HG03571 (cell line): Measurements from ENCODE around the gene KLK11.
"Not testable (repeated sequence)": the region's sequence is repeated elsewhere in the genome, so short reads cannot be mapped to it uniquely, and the experiment has no call there.

Source experiments
- ATAC-seq: cut with Tn5 transposase; IDR thresholded peaks from one replicate; pipeline ENCODE4 v1.9.1; 2021; ENCODE audit not compliant: unreplicated experiment

The KLK11 gene

DNA sequence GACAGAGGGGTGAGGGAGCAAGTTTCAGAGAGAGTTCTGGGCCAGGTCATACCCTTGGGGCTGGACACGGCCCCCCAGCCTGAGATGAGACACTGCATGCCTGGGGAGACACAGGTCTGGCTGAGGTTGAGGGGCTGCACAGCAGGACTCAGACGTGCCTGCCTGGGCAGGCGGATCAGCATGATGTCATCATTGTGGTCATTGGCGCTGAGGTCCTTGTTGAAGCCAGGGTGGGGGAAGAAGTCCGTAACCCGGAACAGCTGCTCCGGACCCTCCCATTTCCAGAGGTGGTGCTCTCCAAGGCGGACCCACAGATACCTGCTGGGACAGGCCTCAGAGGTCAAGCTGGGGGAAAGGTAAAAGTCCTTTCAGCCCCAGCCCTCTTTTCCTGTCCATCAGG lies 20.0 kb downstream of the KLK11 start:
- ATAC-seq: no peak

DNA sequence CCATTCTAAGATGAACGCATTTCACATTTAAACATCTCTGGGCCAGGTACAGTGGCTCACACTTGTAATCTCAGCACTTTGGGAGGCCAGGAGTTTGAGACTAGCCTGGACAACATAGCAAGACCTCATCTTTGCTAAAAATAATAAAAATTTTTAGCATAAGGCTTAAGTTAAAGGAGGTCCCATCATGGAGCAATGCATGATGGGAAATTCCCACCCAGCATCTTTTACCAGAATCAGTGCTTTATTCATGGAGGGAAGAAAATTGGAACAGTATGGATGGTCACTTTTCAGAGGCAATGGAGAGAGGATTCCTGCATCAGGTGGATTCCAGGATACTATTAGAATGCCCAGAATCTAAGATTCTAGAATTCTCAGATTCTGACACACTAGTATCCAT lies 21.2 kb downstream of the KLK11 start:
- no peak for ATAC-seq

DNA sequence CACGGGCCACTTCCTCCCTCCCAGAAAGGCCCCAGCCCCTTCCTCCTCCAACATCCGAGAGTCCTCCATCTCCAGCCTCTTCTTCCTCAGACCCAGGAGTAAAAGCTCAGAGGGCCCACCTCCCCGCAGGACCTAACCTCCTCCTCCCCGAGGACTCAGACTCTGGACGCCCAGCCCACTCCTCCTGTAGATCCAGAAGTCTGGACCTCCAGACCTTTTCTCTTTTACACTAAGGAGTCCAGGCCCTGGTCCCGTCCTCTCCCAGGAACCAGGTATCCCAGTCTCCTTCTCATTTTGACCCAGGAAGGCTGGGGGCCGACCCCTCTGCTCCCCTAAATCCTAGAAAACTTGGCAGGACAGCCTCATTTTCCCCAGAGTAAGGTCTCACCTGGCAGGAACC lies 23.1 kb downstream of the KLK11 start:
- no peak for ATAC-seq

DNA sequence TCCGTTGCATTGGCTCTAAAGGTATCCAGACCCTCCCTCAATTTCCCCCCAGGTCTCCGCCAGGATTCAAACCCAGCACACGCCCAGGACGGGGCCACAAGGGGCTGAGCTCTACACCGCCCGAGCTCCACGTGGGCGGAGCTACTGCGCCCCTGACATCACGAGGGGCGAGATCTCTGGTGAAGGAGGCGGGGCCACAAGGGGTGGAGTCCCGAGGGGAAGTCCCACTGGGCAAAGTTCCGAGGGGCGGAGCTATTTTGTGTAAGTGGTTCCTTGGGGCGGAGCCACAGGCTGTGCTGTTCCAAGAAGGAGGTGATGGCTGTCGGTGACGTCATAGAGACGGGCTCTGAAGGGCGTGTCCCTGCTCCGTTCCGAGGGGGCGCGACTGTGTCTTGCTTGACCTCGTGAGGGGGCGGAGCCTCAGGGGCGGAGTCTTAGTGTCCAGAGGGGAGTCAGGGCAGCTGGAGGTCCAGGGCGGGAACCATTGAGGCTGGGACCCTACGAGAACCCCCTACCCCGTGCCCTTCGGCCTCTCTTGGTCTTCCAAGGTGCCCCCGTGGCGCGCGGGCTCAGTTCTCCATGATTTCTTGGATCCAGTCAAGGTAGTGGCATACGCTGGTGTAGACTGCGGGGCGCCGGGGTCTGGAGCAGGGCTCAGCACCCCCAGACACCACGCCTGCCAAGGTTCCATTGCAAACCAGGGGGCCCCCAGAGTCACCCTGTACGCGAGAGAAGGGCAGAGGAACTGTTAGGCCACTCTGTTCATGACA lies 23.7 kb downstream of the KLK11 start:
- ATAC-seq: no peak

DNA sequence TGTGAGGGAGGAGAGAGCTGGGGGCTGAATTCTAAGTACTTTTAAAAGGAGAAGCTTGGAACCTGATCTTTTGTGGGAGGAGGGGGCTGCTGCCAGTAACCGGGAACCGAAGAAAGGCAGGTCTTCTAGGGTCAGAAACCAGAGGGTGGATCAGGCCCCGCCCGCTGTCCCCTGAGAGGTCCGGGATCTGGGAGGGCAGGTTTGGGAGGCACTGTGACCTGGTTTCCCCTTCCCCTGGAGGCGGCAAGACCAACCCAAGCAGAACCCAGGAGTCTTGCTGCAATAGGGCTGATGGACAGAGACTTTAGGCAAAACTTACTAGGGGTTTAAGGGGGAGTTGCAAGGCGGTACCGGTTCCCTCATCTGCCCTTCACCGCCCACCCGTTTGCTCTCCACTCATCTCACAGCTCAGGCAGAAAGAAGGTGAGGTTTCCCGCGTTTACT lies 24.3 kb downstream of the KLK11 start:
- no peak for ATAC-seq

DNA sequence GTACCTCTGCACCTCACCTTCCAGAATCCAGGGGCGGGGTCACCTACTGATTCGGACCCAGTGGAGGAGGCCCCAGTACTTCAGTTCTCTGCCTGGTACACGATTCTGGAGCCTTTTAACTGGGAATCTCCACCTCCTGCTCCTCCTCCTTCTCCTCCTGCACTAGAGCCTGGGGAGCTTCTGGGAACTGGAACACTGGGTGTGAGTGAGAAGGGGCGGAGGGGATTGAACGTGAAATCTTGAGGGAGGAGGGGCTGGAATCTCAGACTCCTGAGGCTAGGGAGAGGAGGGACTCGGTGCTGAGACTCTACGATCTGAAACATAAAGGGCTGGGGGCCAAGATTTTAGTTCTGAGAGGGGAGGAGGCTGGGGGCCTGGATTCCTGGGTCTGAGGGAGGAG lies 24.9 kb downstream of the KLK11 start, which contains the start of gene KLK8:
KLK8 (minus strand) TSS at position 90 of the 400 bp plus-strand sequence. CDS start 437 bp downstream, outside the sequence.
- ATAC-seq: no peak

DNA sequence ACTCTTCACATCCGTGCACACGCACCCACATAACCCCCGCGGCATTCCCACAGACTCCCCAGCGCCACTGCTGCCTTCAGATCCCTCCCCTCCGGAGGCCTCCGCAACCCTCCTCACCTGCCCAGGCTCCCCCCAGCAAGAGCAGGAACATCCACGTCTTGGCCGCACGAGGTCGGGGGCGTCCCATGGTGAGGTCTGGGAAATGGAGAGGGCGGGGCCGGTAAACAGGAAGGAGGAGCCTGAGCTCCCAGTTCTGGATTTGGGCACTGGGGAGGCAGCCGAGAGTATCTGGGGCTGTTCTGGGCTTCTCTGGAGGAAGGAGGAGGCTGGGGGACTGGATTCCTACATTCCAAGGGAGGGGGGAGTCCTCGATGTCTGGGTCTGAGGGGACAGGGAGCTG lies 25.4 kb downstream of the KLK11 start:
- no peak for ATAC-seq

DNA sequence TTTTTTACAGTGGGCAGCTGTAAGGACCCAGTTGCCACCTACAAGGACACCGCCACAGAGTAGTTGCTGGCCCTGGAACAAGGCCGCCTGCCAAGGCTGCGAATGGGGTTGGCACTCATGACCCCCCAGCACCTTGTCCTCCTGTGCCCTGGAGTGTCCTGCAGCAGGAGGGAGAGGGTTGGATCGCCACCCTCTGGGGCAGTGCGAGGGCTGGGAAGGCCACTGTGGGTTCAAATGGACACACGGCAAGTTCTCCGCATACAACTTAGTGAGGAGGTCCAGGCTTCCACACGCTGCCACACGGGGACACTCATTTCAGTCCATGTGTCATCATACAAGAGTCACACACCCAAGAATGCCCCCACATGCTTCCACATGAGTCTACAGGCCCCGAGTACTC lies 26.0 kb downstream of the KLK11 start:
- no peak for ATAC-seq

DNA sequence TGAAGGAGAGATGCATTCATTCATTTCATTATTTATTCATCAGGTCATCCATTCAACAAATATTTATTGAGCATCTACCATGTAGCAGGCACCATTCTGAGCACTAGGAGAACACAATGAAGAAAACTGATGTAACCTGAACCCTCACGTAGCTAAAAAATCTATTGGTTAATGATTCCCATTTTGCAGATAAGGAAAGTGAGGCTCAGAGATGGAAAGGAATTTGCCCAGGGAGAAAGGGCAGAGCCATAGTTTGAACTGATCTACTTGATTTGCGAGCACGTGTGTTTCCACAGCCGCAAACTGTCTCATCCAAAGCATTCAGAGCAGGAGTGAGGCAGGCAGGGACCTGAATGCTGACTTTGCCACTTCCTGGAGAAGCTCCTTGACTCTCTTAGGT lies 27.7 kb downstream of the KLK11 start:
- ATAC-seq: no peak

DNA sequence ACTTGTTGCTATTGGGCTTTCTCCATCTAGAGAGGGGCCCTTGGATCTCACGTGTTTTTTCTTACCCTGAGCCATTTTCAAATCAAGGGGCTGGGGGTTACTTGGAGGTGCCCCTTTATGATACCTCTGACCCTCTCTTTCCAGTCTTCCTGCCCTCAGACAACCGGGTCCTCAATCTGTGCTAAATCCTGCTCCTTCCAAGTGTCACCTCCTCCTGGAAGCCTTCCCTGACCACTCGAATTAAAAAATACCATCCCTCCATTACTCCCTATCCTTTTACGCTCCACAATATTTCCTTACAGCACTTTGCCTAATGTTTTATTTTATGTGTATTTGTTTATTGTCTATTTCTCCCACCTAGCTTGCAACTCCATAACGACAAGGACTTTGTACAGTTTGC lies 28.4 kb downstream of the KLK11 start:
- ATAC-seq: no peak

DNA sequence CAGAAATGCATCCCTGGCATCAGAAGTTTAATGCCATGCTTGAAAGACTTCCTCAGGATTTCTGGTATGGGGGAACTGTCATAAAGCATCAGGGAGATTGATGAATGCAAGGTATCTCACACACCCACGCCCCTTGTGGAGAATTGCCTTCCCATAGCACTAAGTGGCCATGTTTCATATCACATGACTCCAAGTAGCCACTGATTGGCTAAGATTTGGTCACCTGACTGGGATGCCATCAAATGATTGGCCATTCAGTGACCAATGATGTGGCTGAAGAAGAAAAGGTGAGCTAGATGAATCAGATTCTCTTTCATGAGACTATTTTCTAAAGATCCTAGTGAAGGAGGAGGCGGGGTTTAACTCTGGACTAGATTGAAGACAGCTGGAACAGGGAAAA lies 32.3 kb downstream of the KLK11 start:
- no peak for ATAC-seq

DNA sequence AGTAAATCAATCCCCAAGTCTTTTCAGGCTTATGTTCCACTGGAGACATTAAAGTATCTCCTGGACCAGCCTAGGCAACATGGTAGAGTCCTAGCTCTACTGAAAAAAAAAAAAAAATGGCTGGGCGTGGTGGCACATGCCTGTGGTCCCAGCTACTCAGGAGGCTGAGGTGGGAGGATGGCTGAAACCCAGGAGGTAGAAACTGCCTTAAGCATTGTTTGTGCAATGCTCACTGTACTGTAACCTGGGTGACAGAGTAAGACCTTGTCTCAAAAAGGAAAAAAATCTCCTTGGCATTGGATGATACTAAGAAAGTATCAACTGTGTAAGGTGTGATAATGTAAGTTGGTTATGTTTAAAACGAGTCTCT lies 33.8 kb downstream of the KLK11 start:
- ATAC-seq: no peak

DNA sequence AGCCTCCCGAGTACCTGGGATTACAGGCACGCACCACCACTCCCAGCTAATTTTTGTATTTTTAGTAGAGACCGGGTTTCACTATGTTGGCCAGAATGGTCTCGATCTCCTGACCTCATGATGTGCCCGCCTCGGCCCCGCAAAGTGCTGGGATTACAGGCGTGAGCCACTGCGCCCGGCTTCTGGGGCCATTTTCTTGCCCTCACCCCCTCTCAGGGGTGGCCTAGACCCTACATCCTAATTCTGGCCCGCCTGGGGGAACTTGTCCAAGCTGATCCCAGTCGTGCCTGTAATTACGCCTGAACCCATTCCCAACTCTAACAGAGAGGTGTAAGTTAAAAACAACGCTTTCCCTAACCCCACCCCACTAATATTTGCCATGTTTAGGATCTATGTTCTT lies 42.0 kb downstream of the KLK11 start:
- not testable (repeated sequence) for ATAC-seq

DNA sequence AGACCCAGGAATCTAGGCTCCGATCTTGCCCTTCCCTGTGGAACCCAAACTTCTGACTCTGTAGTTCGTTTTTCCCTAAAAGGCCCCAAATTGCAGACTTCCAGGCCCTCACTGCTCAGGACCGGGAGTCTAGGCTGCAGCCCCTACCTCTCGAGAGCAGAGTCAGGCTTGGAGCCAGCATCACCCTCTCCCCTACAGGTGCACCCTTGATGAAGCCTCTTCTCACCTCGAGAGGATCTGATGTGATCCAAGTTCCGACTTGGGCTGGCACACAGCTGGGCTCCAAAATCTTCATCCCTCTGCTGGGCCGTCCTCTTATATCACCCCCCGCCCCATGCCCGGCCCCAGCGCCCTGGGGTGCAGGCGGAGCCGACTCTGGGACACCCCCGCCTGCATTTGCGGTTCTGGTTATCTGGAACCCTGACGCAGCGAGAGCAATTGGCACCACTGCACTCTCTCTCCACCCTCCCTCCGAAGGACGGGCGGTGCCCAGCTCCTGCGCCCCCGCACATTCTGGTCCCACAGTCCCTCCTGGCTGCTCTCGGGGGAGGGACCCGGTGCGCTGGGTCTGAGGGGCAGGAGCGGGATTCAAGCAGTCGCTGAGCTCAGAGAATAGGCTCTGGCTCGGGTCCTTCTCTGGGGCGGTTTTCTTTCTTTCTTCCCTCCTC lies 42.7 kb downstream of the KLK11 start, which contains the start of gene KLK7:
KLK7 (minus strand) TSS at position 293 of the 668 bp plus-strand sequence. CDS start 1,518 bp downstream, outside the sequence.
- ATAC-seq: no peak

DNA sequence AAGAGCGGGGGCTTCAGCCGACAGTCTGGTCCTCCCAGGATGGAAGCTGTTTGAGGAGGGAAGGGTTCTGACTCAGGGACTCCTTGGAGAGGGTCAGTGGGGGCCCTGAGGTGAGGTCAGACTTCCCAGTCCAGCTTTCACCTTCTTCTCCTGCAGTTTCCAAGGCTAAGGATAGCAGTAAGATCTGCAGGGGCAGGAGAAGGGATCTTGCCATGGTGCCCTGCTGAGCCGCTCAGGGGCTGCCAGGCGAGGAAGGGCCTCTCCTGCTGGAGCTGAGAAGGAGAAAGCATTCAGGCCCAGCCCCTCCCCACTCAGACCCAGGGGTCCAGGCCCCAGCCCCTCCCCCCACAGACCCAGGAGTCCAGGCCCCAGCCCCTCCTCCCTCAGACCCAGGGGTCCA lies 44.2 kb downstream of the KLK11 start:
- no peak for ATAC-seq

DNA sequence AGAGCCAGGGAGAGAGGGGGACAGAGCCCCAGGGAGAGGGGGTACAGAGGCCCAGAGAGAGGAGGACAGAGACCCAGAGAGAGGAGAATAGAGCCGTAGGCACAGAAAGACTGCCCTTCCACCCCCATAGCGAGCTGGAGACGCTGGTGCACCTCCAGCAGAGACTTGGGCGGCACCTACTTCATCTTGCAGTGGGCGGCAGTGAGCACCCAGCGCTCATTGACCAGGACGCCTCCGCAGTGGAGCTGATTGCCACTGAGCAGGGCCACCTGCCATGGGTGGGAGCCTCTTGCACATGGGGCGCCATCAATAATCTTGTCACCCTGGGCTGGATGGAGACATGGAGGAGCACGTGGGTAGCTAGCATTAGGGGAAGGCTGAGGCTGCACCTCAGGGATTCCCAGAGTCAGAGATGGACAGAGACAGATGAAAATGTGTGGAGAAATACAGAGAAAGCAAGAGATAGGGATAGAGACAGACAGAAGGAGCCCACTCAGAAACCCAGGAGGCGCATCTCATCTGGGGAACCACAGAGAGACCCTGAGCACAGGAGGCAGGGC lies 44.7 kb downstream of the KLK11 start:
- ATAC-seq: no peak

DNA sequence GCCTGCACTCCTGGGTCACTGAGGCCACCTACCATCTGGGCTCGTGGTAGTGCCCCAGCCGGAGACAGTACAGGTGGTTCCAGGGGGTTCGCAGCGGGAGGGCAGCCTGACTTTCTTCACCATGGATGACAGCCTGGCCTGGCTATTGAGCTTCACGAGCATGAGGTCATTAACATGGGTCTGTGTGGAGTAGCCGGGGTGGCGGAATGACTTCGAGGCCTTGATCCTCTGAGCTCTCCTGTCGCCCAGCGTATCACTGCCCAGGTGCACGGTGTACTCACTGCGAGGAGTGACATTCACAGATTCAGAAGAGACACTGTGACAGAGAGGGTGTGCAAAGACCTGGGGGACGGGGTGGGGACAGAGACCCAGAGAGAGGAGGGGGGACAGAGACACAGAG lies 46.2 kb downstream of the KLK11 start:
- no peak for ATAC-seq

DNA sequence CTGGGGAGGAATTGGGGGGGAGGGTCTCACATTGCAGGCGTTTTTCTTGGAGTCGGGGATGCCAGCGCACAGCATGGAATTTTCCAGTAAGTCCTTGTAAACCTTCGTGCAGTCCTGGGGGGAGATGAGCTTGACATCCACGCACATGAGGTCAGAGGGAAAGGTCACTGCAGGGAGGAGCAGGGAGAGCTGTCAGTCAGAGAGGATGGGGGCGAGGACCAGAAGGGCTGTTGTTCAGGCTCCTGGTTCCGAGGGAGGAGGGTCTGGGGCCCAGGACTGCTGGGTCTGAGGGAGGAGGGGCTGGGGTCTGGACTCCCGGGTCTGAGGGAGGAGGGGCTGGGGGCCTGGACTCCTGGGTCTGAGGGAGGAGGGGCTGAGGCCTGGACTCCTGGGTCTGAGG lies 46.7 kb downstream of the KLK11 start:
- no peak for ATAC-seq

DNA sequence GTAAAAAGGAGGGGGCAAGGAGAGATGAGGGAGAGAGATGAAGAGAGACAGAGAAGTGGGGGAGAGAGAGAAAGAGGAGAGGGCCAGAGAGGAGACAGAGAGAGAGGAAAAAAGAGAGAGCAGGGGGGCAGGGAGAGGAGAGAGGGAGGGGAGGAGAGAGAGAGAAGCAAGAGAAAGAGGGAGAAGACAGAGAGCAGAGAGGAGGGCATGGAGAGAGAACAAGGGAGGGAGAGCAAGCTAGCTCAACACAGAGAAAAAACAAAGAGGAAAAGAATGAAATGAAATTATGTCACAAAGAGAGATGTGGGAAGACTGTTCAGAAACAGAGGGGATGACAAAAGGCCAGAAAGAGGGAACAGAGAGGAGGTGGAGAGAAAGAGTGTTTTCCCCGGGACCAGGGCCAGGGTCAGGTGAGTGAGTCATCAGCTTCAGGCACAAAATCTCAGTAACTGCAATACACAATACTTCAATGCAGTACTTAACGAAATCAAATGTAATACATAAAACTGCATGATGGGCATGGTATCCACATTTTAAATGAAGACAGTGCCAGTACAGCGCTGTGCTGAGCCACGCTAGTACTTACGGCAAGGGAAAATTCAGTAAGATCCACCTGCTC lies 47.5 kb downstream of the KLK11 start:
- ATAC-seq: no peak

DNA sequence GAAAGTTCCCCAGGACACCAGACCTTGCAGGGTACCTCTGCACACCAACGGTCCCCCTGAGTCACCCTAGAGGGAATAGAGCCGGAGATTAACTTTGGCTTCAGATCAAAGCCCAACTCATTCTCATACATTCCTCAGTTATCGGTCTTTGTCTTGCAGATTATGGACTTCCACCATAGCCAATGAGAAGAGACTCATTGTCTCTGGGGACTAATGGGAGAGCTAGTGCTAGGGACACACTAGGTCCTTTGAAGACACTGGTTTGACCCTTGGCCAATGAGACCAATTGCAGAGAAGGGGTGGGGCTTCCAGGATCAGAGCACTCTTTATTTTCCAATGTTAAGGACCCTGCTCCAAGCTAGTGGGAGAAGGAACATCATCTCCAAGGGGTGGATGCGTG lies 48.8 kb downstream of the KLK11 start:
- ATAC-seq: no peak

DNA sequence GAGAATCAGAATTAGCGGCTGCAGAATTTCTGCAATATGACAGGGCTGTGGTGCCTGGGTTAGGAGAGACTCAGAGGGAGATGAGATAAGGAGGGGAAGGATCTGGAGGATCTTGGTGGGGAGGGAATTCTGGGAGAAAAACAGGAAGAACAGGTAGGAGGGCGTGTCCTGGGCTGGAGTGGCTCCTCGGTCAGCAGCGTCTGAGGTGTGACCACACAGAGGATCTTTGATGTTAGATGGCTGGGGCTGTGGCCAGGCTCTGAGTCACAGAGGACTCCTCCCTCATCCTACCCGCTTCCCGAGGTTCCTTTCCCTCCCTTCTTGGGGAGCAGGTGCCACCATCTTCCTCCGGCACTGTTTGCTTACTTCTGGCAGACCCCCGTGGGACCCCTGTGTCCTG lies 50.6 kb downstream of the KLK11 start:
- no peak for ATAC-seq
